D721Med (cell line): Measurements from ENCODE around the gene IL19.
A peak's percentile ranks its signal among the peaks of the same experiment; 100 is the strongest.

Experiments used
- DNase-seq: peaks from one replicate; pipeline ENCODE4 v3.0.0; 2011; ENCODE audit warnings: low spot score; ENCODE audit not compliant: insufficient read length
- FAIRE-seq: peaks from 2 replicates; lab custom pipeline; 2011; peaks lifted over from hg19 to GRCh38; lab: Jason Lieb, UNC
- TF ChIP-seq, protein P1 (sequence below): IDR thresholded peaks from 2 replicates; pipeline ENCODE4 v1.5.1; 2012; ENCODE audit warnings: mild to moderate bottlenecking, control low read depth; ENCODE audit not compliant: insufficient read depth; ENCODE audit errors: missing control alignments

The IL19 gene

DNA sequence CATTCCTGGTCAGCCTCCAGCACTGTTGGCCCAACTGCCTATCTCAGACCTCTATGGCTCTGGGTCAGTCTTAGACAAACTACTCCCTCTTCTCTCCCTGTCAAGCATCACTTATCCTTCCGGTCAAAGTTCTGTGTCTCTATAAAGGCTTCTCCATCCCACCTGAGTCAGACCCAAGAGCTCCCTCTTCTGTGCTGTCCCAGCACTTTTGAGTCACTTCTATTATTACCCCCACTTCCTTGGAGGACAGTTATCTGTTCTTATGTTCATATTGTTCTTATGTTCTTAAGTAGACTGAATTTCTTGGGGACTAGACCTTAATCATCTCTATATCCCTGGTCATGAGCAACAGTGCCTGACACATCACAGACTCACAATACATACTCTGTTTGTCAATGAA is 30.9 kb downstream of the IL19 start:
- DNase-seq (no peak), FAIRE-seq (no peak)
- TF ChIP-seq, protein P1, sequence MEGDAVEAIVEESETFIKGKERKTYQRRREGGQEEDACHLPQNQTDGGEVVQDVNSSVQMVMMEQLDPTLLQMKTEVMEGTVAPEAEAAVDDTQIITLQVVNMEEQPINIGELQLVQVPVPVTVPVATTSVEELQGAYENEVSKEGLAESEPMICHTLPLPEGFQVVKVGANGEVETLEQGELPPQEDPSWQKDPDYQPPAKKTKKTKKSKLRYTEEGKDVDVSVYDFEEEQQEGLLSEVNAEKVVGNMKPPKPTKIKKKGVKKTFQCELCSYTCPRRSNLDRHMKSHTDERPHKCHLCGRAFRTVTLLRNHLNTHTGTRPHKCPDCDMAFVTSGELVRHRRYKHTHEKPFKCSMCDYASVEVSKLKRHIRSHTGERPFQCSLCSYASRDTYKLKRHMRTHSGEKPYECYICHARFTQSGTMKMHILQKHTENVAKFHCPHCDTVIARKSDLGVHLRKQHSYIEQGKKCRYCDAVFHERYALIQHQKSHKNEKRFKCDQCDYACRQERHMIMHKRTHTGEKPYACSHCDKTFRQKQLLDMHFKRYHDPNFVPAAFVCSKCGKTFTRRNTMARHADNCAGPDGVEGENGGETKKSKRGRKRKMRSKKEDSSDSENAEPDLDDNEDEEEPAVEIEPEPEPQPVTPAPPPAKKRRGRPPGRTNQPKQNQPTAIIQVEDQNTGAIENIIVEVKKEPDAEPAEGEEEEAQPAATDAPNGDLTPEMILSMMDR = no peak

DNA sequence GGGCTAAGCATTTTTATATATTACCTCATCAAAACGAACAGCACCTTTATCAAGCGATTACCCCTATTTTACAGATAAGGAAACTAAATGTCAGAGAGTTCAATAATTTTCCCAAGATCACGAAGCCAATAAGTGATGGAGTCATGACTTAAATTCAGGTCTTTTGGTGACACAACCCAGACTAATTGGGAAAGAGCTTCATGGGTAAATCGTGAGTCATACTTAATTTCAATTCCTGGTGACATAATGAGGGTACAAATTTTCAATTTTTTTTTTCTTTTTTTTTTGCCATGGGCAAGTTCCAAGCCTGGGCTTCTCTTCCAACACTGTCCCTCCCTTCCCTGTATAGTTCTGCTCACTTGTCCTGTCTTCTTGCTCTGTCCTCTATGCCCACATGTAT is 31.8 kb downstream of the IL19 start:
- FAIRE-seq = no peak
- TF ChIP-seq, protein P1 = no peak
- no peak for DNase-seq

DNA sequence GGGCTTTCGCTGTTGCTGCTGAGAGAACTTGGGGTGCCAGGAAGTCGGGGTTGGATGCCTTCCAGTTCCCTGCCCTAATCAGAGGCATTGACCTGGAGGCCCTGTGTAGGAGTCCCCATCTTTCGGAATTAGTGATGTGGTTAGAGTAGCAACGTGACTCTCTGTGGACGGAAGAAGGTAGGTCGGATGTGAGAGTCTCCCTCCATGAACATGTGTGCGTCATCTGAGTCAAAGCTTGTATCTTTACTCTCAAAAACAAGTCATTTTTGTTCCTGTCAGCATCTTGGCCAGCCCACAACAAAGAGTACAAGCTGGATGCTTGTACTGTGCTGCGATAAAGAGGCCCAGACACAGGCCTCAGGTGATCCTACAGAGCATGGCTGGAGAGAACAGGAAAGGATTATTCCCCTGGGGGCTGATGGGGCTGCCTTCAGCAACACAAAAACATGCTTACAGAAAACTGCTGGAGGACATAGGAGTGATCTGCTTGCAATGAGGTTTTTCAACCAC is 32.7 kb downstream of the IL19 start:
- TF ChIP-seq, protein P1 = no peak
- DNase-seq = no peak
- FAIRE-seq = no peak

DNA sequence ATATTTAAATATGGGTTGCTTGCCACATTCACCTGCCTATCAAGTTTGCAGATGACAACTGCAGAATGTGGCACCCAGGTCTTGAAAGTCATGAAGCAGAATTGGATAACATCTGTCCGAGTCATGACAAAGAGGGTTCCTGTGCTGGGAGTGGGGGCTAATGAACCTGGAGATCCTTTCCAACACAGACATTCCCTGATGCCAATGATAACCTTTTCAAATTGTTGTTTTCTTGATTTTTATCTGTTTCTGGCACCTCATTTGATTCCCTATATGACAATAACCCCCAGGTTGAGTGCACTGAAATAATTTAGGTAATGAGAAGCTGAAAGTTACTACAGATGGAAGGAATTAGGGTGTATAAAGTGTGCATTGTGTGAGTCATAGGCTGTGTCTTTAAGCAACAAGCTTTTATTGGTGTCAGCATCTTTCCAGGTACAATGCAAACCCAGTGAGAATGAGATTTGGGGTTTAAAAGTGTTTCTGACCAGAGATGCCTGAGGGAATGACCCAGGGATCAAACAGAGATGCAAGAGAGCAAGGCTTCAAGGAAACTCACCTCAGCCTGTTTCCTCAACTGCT is 33.7 kb downstream of the IL19 start:
- TF ChIP-seq, protein P1 = no peak
- FAIRE-seq (no peak), DNase-seq (no peak)

DNA sequence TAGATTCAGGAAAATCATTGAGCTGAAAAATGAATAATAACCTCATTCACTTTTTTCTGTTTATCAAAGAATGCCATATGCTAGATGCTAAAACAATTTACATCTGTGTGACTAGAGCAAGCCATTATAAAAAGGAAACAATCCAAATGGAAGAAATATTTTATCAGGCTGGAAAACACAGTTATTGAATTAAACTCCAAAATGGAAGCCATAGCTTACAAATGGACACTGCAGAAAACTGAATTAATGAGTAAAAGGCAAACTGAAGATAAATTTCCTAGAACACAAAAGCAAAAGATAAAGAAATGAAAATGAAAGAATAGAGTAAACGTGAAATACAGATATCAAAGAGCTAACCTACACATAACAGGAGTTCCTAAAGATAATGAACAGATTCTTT is 34.8 kb downstream of the IL19 start:
- no peak for DNase-seq
- TF ChIP-seq, protein P1 = no peak
- no peak for FAIRE-seq

DNA sequence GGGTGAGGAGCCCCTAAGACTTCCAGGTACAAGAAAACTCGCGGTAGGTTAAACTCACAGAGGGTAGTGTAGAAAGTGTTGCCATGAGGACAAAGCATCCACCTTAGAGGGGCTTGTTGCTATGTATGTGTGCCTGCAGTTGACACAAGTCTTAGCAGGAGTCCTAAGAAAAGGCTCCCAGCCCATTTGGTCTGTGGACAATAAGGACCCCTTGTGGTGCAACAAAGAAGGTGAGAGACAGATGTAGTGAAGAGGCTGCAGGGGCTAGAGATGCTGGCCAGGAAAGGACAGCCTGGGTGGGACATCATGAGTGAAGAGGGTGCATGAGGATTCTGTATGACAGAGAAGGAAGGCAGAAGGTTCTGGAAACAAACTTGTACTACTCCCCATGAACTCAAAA is 38.0 kb downstream of the IL19 start:
- FAIRE-seq = no peak
- TF ChIP-seq, protein P1 = peak; percentile 34
- DNase-seq = no peak

- TF ChIP-seq, protein P1 = peak; percentile 14
- FAIRE-seq = no peak
- no peak for DNase-seq
These were observed 39.0 kb downstream of the IL19 start for GRCh38 chr1:206809504-206810084.
